Spleen (tissue), 11 donors: Measurements from ENCODE around the gene DGAT2. TPM values are rescaled to one million over a fixed set of nuclear protein-coding genes. Genes with fewer than 3 reads are reported as not detected.

ENCODE experiments used
- DNase-seq: peaks from one replicate; pipeline ENCODE4 v3.0.0-alpha.2; 2020
- H3K27ac ChIP-seq, 8 donors: fragments of 200-600 bp; sonication (generic) in 7 of 8; 1 replicate in 4 of 8; 2 replicates in 4 of 8; pipeline versions ENCODE4 v1.5.0 to v1.8.0; 2016 to 2021; ENCODE audit warnings: inconsistent platforms in 4 of 8, mild to moderate bottlenecking in 4 of 8, moderate library complexity in 1 of 8
- H3K27me3 ChIP-seq, 7 donors: fragments of 200-600 bp; sonication (generic) in 6 of 7; replicated peaks in 1 of 7; 1 replicate in 4 of 7; 2 replicates in 3 of 7; pipeline versions ENCODE4 v1.5.0 to v1.8.0; 2016 to 2021; ENCODE audit warnings: inconsistent platforms in 3 of 7, mild to moderate bottlenecking in 1 of 7
- H3K36me3 ChIP-seq, 6 donors: fragments of 200-600 bp; sonication (generic) in 5 of 6; 1 replicate in 4 of 6; 2 replicates in 2 of 6; pipeline versions ENCODE4 v1.5.0 to v1.8.0; 2016 to 2021; ENCODE audit warnings: inconsistent platforms in 2 of 6
- H3K4me1 ChIP-seq, 6 donors: fragments of 200-600 bp; sonication (generic) in 5 of 6; 1 replicate in 3 of 6; 2 replicates in 3 of 6; pipeline versions ENCODE4 v1.5.0 to v1.8.0; 2016 to 2021; ENCODE audit warnings: inconsistent platforms in 3 of 6
- H3K4me3 ChIP-seq, 8 donors: fragments of 200-600 bp; sonication (generic) in 7 of 8; 1 replicate in 4 of 8; 2 replicates in 4 of 8; pipeline versions ENCODE4 v1.5.0 to v1.8.0; 2016 to 2021; ENCODE audit warnings: inconsistent platforms in 4 of 8, mild to moderate bottlenecking in 4 of 8, moderate library complexity in 2 of 8
- H3K9me3 ChIP-seq, 8 donors: fragments of 200-600 bp; sonication (generic) in 7 of 8; 1 replicate in 4 of 8; 2 replicates in 4 of 8; pipeline versions ENCODE4 v1.5.0 to v1.8.0; 2016 to 2021; ENCODE audit warnings: inconsistent platforms in 4 of 8
- POLR2A ChIP-seq, 3 donors: fragments of 450-650 bp; IDR thresholded peaks; one replicate each; pipeline ENCODE4 v1.5.1; 2017; ENCODE audit warnings: antibody characterized with exemption in 3 of 3, mild to moderate bottlenecking in 1 of 3
- POLR2AphosphoS5 ChIP-seq, 3 donors: sonication (generic); formaldehyde crosslinking; IDR thresholded peaks; one replicate each; pipeline ENCODE4 v1.5.1; 2017; ENCODE audit warnings: antibody characterized with exemption in 3 of 3
- WGBS, 5 donors: extraction: QIAGEN DNeasy Blood & Tissue Kit in 3 of 5; methylation state at CpG; one replicate each; pipeline versions ENCODE4 v1.1.5 to v1.1.7; 2013 to 2018; 5-methylcytosine and 5-hydroxymethylcytosine counted together
- intact Hi-C: fragments of 100-400 bp; cut with DNase I; formaldehyde crosslinking; loops from one replicate; pipeline ENCODE4 v1.15.0; 2023; ENCODE audit warnings: low total_unique reads
- polyA plus RNA-seq, 3 donors: library from polyadenylated mRNA; stranded (reverse); fragments of 200-250 nt; gene quantifications; one replicate each; pipeline ENCODE4 v1.2.1, GENCODE V29; 2013
- total RNA-seq, 7 donors: library from RNA; depleted of rRNA in 3 of 7; stranded (reverse); fragments of >200 nt in 3 of 7; fragmentation: NEBNext Ultra II Directional in 4 of 7; extraction: Animal tissue kit (Norgen Biotek cat#: 25700) in 4 of 7; gene quantifications; one replicate each; pipeline versions ENCODE4 v1.1.0 to v1.2.1, GENCODE V29; 2016 to 2021
- TF ChIP-seq, protein P1 (sequence below), 11 experiments: fragments of 200-600 bp in 7 of 11; fragments of 450-650 bp in 4 of 11; sonication (generic) in 4 of 11; IDR thresholded peaks in 8 of 11; conservative IDR thresholded peaks in 3 of 11; 1 replicate in 7 of 11; 2 replicates in 4 of 11; pipeline versions ENCODE4 v1.4.0 to v1.8.0; 2016 to 2021; ENCODE audit warnings: antibody characterized with exemption in 11 of 11, inconsistent platforms in 4 of 11, mild to moderate bottlenecking in 1 of 11
- donor health status: healthy with polysubstance abuse.
- donor health status: DM: no; HTN: no; CAD: no; lungs with moderate emphysema.
- donor health status: DM: no; HTN: no; CAD: no.
- donor health status: Bipolar disorder and iron deficiency.
- donor health status: healthy.
- donor health status: DM: no; HTN: no; CAD: no.
- donor health status: DM: yes; HTN: yes; CAD: no.

DGAT2 gene
- total and polyA plus RNA-seq, 10 donors, result 3.5 to 71.7 (median 15.9) TPM

DNA sequence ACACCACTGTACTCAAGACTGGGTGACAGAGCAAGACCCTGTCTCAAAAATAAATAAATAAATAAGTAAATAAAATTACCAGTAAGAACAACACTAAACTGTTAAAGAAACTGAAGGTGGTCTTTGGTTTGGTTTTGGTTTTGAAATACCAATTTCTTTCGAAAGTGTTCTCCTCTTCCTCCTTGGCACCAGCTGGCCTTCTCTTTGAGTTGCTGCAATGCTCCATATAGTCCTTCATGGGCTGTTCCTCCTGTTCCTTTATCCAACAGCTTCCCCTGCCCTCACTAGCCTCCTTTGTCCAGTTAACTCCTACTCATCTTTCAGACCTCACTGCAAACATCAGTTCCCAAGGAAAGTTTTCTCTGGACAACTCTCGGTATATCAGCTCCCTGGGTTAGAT is 41.4 kb downstream of the DGAT2 start:
- Histone ChIP-seq H3K36me3 (no peaks in the 10 kb centered on the region), H3K4me3 (no peak overlapping the region)
- intact Hi-C loops, result loop anchor here (10.0 kb wide), 1 partner anchor 345 kb away; no protein-coding TSS in a partner anchor

DNA sequence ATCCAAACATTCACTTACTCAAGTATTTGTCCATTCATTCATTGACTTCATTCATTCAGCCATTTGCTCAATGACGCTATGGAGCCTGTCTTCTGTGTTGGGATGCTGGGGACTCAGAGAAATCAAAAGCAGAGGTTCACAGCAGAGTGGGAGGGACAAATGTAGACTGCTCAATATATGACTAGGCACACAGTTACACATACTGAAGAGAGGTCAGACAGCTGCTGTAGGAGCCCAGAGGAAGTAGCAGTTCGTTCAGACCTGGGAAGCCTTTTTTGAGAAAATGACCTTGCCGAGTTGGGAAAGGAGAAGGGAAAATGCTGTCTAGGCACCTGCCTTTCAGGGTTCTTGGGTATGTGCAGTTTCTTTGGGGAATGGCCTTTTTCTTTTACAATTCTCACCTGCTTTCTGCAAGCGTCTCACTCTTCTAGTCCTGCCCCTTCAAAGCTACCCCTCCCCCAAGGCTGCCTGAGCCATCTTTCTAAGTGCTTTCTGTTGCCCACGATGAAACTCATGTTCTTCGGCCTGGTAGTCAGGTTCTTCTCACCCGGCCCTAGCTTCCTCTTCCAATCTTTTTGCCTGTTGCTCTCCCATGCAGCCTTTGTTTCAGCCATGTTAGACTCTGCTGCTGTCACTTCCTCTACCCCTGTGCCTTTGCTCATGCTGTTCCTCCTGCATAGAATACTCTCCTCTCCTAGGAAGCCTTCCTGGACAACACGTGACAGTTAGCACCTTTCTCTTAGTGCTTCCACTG is 42.2 kb downstream of the DGAT2 start:
- no peak for DNase-seq
- no peak for TF ChIP-seq POLR2A (IDR thresholded peaks at IDR 0.05)
- TF ChIP-seq, protein P1, sequence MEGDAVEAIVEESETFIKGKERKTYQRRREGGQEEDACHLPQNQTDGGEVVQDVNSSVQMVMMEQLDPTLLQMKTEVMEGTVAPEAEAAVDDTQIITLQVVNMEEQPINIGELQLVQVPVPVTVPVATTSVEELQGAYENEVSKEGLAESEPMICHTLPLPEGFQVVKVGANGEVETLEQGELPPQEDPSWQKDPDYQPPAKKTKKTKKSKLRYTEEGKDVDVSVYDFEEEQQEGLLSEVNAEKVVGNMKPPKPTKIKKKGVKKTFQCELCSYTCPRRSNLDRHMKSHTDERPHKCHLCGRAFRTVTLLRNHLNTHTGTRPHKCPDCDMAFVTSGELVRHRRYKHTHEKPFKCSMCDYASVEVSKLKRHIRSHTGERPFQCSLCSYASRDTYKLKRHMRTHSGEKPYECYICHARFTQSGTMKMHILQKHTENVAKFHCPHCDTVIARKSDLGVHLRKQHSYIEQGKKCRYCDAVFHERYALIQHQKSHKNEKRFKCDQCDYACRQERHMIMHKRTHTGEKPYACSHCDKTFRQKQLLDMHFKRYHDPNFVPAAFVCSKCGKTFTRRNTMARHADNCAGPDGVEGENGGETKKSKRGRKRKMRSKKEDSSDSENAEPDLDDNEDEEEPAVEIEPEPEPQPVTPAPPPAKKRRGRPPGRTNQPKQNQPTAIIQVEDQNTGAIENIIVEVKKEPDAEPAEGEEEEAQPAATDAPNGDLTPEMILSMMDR (IDR thresholded peaks at IDR 0.05 in 8 of 11, conservative IDR thresholded peaks at IDR 0.05 in 3 of 11), result no peak
- TF ChIP-seq POLR2AphosphoS5 (IDR thresholded peaks at IDR 0.05), result no peak
- intact Hi-C loops, result no loop called here
- no peaks in the 10 kb centered on the region for H3K27me3 ChIP-seq
- no peak overlapping the region for H3K4me3 ChIP-seq
- H3K9me3 ChIP-seq, result no peaks in the 10 kb centered on the region
- H3K4me1 ChIP-seq, result peaks cover 7 to 36% (median 18%) of the 10 kb centered on the region in 6 donors
- H3K27ac ChIP-seq, result peak overlapping the region in 4 of 8 donors; percentile 18 to 38 (median 27)
- H3K36me3 ChIP-seq, result no peaks in the 10 kb centered on the region
- 42 to 73% (median 61%) methylated on average over 8 of the region's 8 CpGs for WGBS, 5 donors

More for the DNA sequence above, 41.4 kb downstream of the DGAT2 start:
- no peaks in the 10 kb centered on the region for H3K27me3 ChIP-seq
- WGBS, 5 donors, result 59 to 90% (median 72%) methylated on average over 2 of the region's 2 CpGs
- H3K9me3 ChIP-seq, result no peaks in the 10 kb centered on the region
- H3K4me1 ChIP-seq, result peaks cover 7 to 36% (median 18%) of the 10 kb centered on the region in 6 donors
- TF ChIP-seq, protein P1 (IDR thresholded peaks at IDR 0.05 in 8 of 11, conservative IDR thresholded peaks at IDR 0.05 in 3 of 11), result no peak
- H3K27ac ChIP-seq, result peak overlapping the region in 4 of 8 donors; percentile 18 to 38 (median 27)
- DNase-seq, result no peak

DNA sequence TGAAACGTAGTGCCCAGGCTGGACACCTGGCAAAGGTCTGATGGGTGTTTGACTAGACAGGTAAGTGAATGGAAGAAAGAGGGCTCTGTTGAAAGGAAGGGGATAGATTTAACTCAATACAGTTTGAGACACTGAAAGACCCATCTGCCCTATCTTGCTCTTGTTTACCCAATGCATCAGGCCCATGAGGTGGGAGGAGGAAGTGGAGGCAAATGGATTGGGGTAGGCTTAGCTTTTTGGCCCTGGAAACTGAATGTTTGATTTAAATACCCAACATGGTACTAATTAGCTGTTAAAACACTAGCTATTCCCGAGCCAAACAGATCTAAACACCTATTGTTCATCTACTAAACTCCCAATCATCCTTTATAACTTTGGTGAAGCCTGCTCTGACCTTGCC is 42.9 kb downstream of the DGAT2 start:
- no peaks in the 10 kb centered on the region for H3K27me3 ChIP-seq

DNA sequence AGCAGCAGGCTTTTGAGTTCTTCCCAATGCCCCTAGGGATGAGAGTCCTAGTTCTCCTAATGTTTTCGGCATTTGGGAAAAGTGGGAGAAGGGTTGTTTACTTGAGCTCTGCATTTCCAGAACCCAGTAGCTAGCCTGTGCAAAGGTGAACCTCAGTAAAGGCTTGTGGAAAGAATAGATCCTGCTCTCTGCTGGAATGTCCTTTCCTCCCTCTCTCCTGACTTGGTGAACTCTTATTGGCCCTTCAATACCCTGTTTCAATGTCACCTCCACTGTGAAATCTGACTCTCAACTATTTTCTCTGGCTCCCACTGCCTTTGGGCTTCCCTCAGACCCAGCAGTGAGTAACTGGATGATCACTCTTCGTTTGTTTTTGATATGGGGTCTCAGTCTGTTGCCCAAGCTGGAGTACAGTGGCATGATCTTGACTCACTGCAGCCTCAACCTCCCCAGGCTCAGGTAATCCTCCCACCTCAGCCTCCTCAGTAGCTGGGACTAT is 44.0 kb downstream of the DGAT2 start:
- no peaks in the 10 kb centered on the region for H3K9me3 ChIP-seq
- TF ChIP-seq POLR2A (IDR thresholded peaks at IDR 0.05), result no peak
- no peak for TF ChIP-seq POLR2AphosphoS5 (IDR thresholded peaks at IDR 0.05)
- TF ChIP-seq, protein P1 (IDR thresholded peaks at IDR 0.05 in 8 of 11, conservative IDR thresholded peaks at IDR 0.05 in 3 of 11), result no peak
- no peaks in the 10 kb centered on the region for H3K36me3 ChIP-seq
- 82 to 88% (median 84%) methylated on average over 2 of the region's 2 CpGs for WGBS, 5 donors
- peaks cover 19 to 54% (median 36%) of the 10 kb centered on the region in 6 donors for H3K4me1 ChIP-seq
- intact Hi-C loops, result no loop called here
- H3K27me3 ChIP-seq, result no peaks in the 10 kb centered on the region
- H3K27ac ChIP-seq, result no peak overlapping the region
- no peak overlapping the region for H3K4me3 ChIP-seq
- no peak for DNase-seq

More for the DNA sequence above, 42.9 kb downstream of the DGAT2 start:
- Histone ChIP-seq H3K27ac (no peak overlapping the region), H3K36me3 (no peaks in the 10 kb centered on the region), H3K9me3 (no peaks in the 10 kb centered on the region), H3K4me1 (peaks cover 10 to 43% (median 24%) of the 10 kb centered on the region in 6 donors), H3K4me3 (no peak overlapping the region)
- no peak for DNase-seq
- TF ChIP-seq POLR2A (IDR thresholded peaks at IDR 0.05) (no peak), POLR2AphosphoS5 (IDR thresholded peaks at IDR 0.05) (no peak)
- 71 to 94% (median 84%) methylated on average over 2 of the region's 2 CpGs for WGBS, 5 donors
- intact Hi-C loops, result no loop called here
